Mammary epithelial cell (primary cell): ENCODE data around the gene NKD1.

Experiments used
- CTCF ChIP-seq, 2 donors: IDR thresholded peaks in 1 of 2; conservative IDR thresholded peaks in 1 of 2; 2 replicates each; pipeline ENCODE4 v1.5.1; 2011 to 2012; ENCODE audit warnings: inconsistent platforms in 2 of 2, low read length in 2 of 2, mild to moderate bottlenecking in 2 of 2, control low read depth in 1 of 2, low read depth in 1 of 2; ENCODE audit not compliant: insufficient read depth in 1 of 2; ENCODE audit errors: extremely low read depth in 1 of 2
- EZH2 ChIP-seq: IDR thresholded peaks from 2 replicates; pipeline ENCODE4 v1.6.1; 2012; ENCODE audit warnings: low read length, inconsistent platforms, borderline replicate concordance

- TF ChIP-seq CTCF (conservative IDR thresholded peaks at IDR 0.05 in 1 of 2, IDR thresholded peaks at IDR 0.05 in 1 of 2; ENCODE audit: extremely low read depth in 1 of 2, insufficient read depth in 1 of 2, low read depth in 1 of 2, low read length in 2 of 2) (no peak), EZH2 (no peak)
Observed at GRCh38 chr16:50644245-50644644, 96.0 kb downstream of the NKD1 start.
